ENCODE measurements around the gene HORMAD2. TPM values are rescaled to one million over a fixed set of nuclear protein-coding genes. Genes with fewer than 3 reads are reported as not detected.

Gene HORMAD2
- total RNA-seq, 1 experiment from 2014 or later, result not detected

GRCh38 chr22:30216710-30217109, 136.4 kb downstream of the HORMAD2 start:
- no peak overlapping the region for H3K27ac Mint-ChIP-seq (ENCODE audit: unreplicated experiment)

GRCh38 chr22:30217698-30218560, 137.7 kb downstream of the HORMAD2 start:
- Mint-ChIP-seq H3K4me1 (ENCODE audit: low read depth, unreplicated experiment) (peaks cover 55% of the 10 kb centered on the region), H3K27me3 (ENCODE audit: unreplicated experiment) (no peaks in the 10 kb centered on the region), H3K27ac (ENCODE audit: unreplicated experiment) (no peak overlapping the region), H3K36me3 (ENCODE audit: insufficient read depth, unreplicated experiment) (peaks cover 6% of the 10 kb centered on the region), H3K9me3 (ENCODE audit: low read depth, unreplicated experiment) (no peaks in the 10 kb centered on the region), H3K4me3 (ENCODE audit: low read depth, unreplicated experiment) (no peak overlapping the region)
- intact Hi-C loops (cut with micrococcal nuclease; ENCODE audit: unreplicated experiment), result no loop called here
- no peak for DNase-seq
- TF ChIP-seq, protein P1, sequence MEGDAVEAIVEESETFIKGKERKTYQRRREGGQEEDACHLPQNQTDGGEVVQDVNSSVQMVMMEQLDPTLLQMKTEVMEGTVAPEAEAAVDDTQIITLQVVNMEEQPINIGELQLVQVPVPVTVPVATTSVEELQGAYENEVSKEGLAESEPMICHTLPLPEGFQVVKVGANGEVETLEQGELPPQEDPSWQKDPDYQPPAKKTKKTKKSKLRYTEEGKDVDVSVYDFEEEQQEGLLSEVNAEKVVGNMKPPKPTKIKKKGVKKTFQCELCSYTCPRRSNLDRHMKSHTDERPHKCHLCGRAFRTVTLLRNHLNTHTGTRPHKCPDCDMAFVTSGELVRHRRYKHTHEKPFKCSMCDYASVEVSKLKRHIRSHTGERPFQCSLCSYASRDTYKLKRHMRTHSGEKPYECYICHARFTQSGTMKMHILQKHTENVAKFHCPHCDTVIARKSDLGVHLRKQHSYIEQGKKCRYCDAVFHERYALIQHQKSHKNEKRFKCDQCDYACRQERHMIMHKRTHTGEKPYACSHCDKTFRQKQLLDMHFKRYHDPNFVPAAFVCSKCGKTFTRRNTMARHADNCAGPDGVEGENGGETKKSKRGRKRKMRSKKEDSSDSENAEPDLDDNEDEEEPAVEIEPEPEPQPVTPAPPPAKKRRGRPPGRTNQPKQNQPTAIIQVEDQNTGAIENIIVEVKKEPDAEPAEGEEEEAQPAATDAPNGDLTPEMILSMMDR (IDR thresholded peaks at IDR 0.05; ENCODE audit: unreplicated experiment), result no peak
- BruUV-seq (replicated peaks), result no TSS peak
- CTCF ChIA-PET, result interaction anchor here (0.6 kb wide), 1 partner anchor 14 kb away, joined by 3 read pairs; no protein-coding TSS in a partner anchor

More at GRCh38 chr22:30216710-30217109, 136.4 kb downstream of the HORMAD2 start:
- CTCF ChIA-PET, result no interaction called here
- Mint-ChIP-seq H3K36me3 (ENCODE audit: insufficient read depth, unreplicated experiment) (peaks cover 16% of the 10 kb centered on the region), H3K9me3 (ENCODE audit: low read depth, unreplicated experiment) (no peaks in the 10 kb centered on the region), H3K4me3 (ENCODE audit: low read depth, unreplicated experiment) (no peak overlapping the region), H3K4me1 (ENCODE audit: low read depth, unreplicated experiment) (peaks cover 64% of the 10 kb centered on the region), H3K27me3 (ENCODE audit: unreplicated experiment) (no peaks in the 10 kb centered on the region)
- no TSS peak for BruUV-seq (replicated peaks)
- intact Hi-C loops (cut with micrococcal nuclease; ENCODE audit: unreplicated experiment), result no loop called here
- DNase-seq, result no peak
- TF ChIP-seq, protein P1 (IDR thresholded peaks at IDR 0.05; ENCODE audit: unreplicated experiment), result no peak

DNA sequence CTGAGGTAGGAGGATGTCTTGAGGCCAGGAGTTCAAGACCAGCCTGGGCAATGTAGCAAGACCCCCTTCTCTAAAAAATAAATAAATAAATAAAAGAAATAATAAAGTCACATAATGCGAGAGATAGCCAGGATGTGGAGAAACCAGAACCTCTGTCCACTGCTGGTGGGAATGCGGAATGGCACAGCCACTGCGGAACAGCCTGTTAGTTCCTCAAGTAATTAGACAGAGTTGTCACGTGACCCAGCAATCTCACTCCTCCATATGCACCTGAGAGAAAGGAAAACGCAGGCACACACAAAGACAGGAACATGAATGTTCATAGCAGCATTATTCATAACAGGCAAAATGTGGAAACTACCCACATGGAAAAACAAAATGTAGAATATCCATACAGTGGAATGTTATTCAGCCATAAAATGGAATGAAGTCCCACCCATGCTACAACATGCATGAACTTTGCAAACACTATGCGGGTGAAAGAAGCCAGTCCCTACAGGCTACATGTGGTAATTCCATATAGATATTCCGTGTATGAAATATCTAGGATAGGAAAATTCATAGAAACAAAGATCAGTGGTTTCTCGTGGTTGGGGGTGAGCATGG, 138.9 kb downstream of the HORMAD2 start:
- H3K36me3 Mint-ChIP-seq (ENCODE audit: insufficient read depth, unreplicated experiment), result peaks cover 2% of the 10 kb centered on the region
- intact Hi-C loops (cut with micrococcal nuclease; ENCODE audit: unreplicated experiment), result no loop called here
- TF ChIP-seq, protein P1 (IDR thresholded peaks at IDR 0.05; ENCODE audit: unreplicated experiment), result no peak
- H3K27me3 Mint-ChIP-seq (ENCODE audit: unreplicated experiment), result no peaks in the 10 kb centered on the region
- no TSS peak for BruUV-seq (replicated peaks)
- no peak overlapping the region for H3K4me3 Mint-ChIP-seq (ENCODE audit: low read depth, unreplicated experiment)
- no peaks in the 10 kb centered on the region for H3K9me3 Mint-ChIP-seq (ENCODE audit: low read depth, unreplicated experiment)
- peaks cover 51% of the 10 kb centered on the region for H3K4me1 Mint-ChIP-seq (ENCODE audit: low read depth, unreplicated experiment)
- DNase-seq, result no peak
- CTCF ChIA-PET, result interaction anchor here (0.6 kb wide), 1 partner anchor 13 kb away, joined by 3 read pairs; no protein-coding TSS in a partner anchor
- peak overlapping the region; percentile 1 for H3K27ac Mint-ChIP-seq (ENCODE audit: unreplicated experiment)

- H3K4me3 Mint-ChIP-seq (ENCODE audit: low read depth, unreplicated experiment), result no peak overlapping the region
- no peaks in the 10 kb centered on the region for H3K9me3 Mint-ChIP-seq (ENCODE audit: low read depth, unreplicated experiment)
- intact Hi-C loops (cut with micrococcal nuclease; ENCODE audit: unreplicated experiment), result no loop called here
- H3K27ac Mint-ChIP-seq (ENCODE audit: unreplicated experiment), result peak overlapping the region; percentile 1
- H3K27me3 Mint-ChIP-seq (ENCODE audit: unreplicated experiment), result no peaks in the 10 kb centered on the region
- TF ChIP-seq, protein P1 (IDR thresholded peaks at IDR 0.05; ENCODE audit: unreplicated experiment), result no peak
- CTCF ChIA-PET, result no interaction called here
- peaks cover 52% of the 10 kb centered on the region for H3K4me1 Mint-ChIP-seq (ENCODE audit: low read depth, unreplicated experiment)
- no peak for DNase-seq
- BruUV-seq (replicated peaks), result no TSS peak
- peaks cover 4% of the 10 kb centered on the region for H3K36me3 Mint-ChIP-seq (ENCODE audit: insufficient read depth, unreplicated experiment)
These were observed 139.5 kb downstream of the HORMAD2 start for GRCh38 chr22:30219668-30220278.

Data from Calu3 (cell line).